ENCODE results near the gene IFRD2. TPM values are rescaled to one million over a fixed set of nuclear protein-coding genes. Genes with fewer than 3 reads are reported as not detected.
A peak's percentile ranks its signal among the peaks of the same experiment; 100 is the strongest.

The IFRD2 gene
- total and polyA plus RNA-seq, 3 experiments from 2014 or later = 66.8 to 192 (median 191) TPM

- Histone ChIP-seq H3K4me3 (ENCODE audit: low read length) (no peak overlapping the region), H3K9me3 (ENCODE audit: low read length) (no peaks in the 10 kb centered on the region), H3K27ac (ENCODE audit: low read depth, low read length) (no peak overlapping the region), H3K27me3 (ENCODE audit: insufficient read depth, low read length, poor library complexity, severe bottlenecking) (no peaks in the 10 kb centered on the region), H3K4me1 (ENCODE audit: insufficient read depth, low read length) (peaks cover 34% of the 10 kb centered on the region), H3K36me3 (ENCODE audit: insufficient read depth, low read length) (peaks cover 4% of the 10 kb centered on the region)
- ChIA-PET CTCF (interaction anchor here (0.8 to 3.3 kb wide), 16 partner anchors 9 to 129 kb away, joined by 3 to 22 read pairs (median 4); partner anchors contain the start of genes HYAL3 and NAA80), POLR2A (interaction anchor here (0.6 to 2.0 kb wide), 2 partner anchors 14 to 35 kb away, joined by 3 to 6 read pairs; no protein-coding TSS in a partner anchor)
- H3K36me3 Mint-ChIP-seq = peaks cover 0 to 27% (median 0%) of the 10 kb centered on the region in 3 donors
- peaks cover 35 to 58% (median 43%) of the 10 kb centered on the region in 3 donors for H3K4me1 Mint-ChIP-seq
- peak overlapping the region in 5 of 8 donors; percentile 38 to 84 (median 71) for H3K27ac Mint-ChIP-seq
- H3K9me3 Mint-ChIP-seq = no peaks in the 10 kb centered on the region
- H3K4me3 Mint-ChIP-seq = peak overlapping the region in 1 of 7 donors; percentile 81
- H3K27me3 Mint-ChIP-seq = peaks cover 0 to 1% of the 10 kb centered on the region in 2 donors
- DNase-seq = no peak
Measured at GRCh38 chr3:50323614-50324199, 31.5 kb upstream of the IFRD2 start.

GRCh38 chr3:50323092-50323600, 30.9 kb upstream of the IFRD2 start:
- no peak for DNase-seq
- Histone ChIP-seq H3K4me3 (ENCODE audit: low read length) (no peak overlapping the region), H3K36me3 (ENCODE audit: insufficient read depth, low read length) (peaks cover 4% of the 10 kb centered on the region), H3K27me3 (ENCODE audit: insufficient read depth, low read length, poor library complexity, severe bottlenecking) (no peaks in the 10 kb centered on the region), H3K9me3 (ENCODE audit: low read length) (no peaks in the 10 kb centered on the region), H3K4me1 (ENCODE audit: insufficient read depth, low read length) (peaks cover 29% of the 10 kb centered on the region), H3K27ac (ENCODE audit: low read depth, low read length) (no peak overlapping the region)
- no peaks in the 10 kb centered on the region for H3K9me3 Mint-ChIP-seq
- H3K4me1 Mint-ChIP-seq = peaks cover 34 to 58% (median 43%) of the 10 kb centered on the region in 3 donors
- H3K4me3 Mint-ChIP-seq = peak overlapping the region in 6 of 7 donors; percentile 8 to 81 (median 46)
- peaks cover 0 to 1% of the 10 kb centered on the region in 2 donors for H3K27me3 Mint-ChIP-seq
- H3K27ac Mint-ChIP-seq = peak overlapping the region in 6 of 8 donors; percentile 43 to 84 (median 70)
- H3K36me3 Mint-ChIP-seq = peaks cover 0 to 24% (median 0%) of the 10 kb centered on the region in 3 donors
- POLR2A ChIA-PET = interaction anchor here (2.0 kb wide), 1 partner anchor 14 kb away, joined by 6 read pairs; no protein-coding TSS in a partner anchor
- CTCF ChIA-PET = interaction anchor here (1.1 to 2.0 kb wide), 6 partner anchors 9 to 128 kb away, joined by 3 to 9 read pairs (median 6); partner anchors contain the start of genes HYAL3 and NAA80

GRCh38 chr3:50322386-50323091, 30.3 kb upstream of the IFRD2 start, which contains the start of gene HYAL2:
Gene HYAL2 (minus strand): TSS chr3:50322745. CDS start chr3:50320489, 2,256 bp downstream.
- no peaks in the 10 kb centered on the region for H3K9me3 ChIP-seq (ENCODE audit: low read length)
- no peaks in the 10 kb centered on the region for H3K27me3 ChIP-seq (ENCODE audit: insufficient read depth, low read length, poor library complexity, severe bottlenecking)
- H3K27ac Mint-ChIP-seq = peak within 1 kb of the TSS; percentile 78 to 98 (median 90)
- H3K27ac ChIP-seq (ENCODE audit: low read depth, low read length) = peak within 1 kb of the TSS; percentile 88
- no peaks in the 10 kb centered on the region for H3K9me3 Mint-ChIP-seq
- H3K4me1 ChIP-seq (ENCODE audit: insufficient read depth, low read length) = peaks cover 28% of the 10 kb centered on the region
- peaks cover 4% of the 10 kb centered on the region for H3K36me3 ChIP-seq (ENCODE audit: insufficient read depth, low read length)
- no peak for DNase-seq
- ChIA-PET POLR2A (interaction anchor here (1.4 to 2.0 kb wide), 3 partner anchors 15 to 28 kb away, joined by 4 to 6 read pairs (median 4); partner anchors contain the start of genes CYB561D2, HYAL3, NAA80 and NPRL2), CTCF (interaction anchor here (1.4 to 2.0 kb wide), 7 partner anchors 10 to 76 kb away, joined by 3 to 9 read pairs (median 5); partner anchors contain the start of genes CYB561D2, HYAL3, NAA80 and NPRL2)
- peak within 1 kb of the TSS; percentile 91 for H3K4me3 ChIP-seq (ENCODE audit: low read length)
- peaks cover 33 to 59% (median 44%) of the 10 kb centered on the region in 3 donors for H3K4me1 Mint-ChIP-seq
- peak within 1 kb of the TSS; percentile 80 to 93 (median 87) for H3K4me3 Mint-ChIP-seq
- peaks cover 0 to 21% (median 0%) of the 10 kb centered on the region in 3 donors for H3K36me3 Mint-ChIP-seq
- peaks cover 0 to 1% of the 10 kb centered on the region in 2 donors for H3K27me3 Mint-ChIP-seq

GRCh38 chr3:50322115-50322385, 29.8 kb upstream of the IFRD2 start:
- ChIA-PET POLR2A (interaction anchor here (1.4 to 2.3 kb wide), 3 partner anchors 15 to 29 kb away, joined by 4 to 9 read pairs (median 4); partner anchors contain the start of genes CYB561D2, HYAL3, NAA80 and NPRL2), CTCF (interaction anchor here (1.4 to 2.0 kb wide), 6 partner anchors 10 to 28 kb away, joined by 3 to 9 read pairs (median 5); partner anchors contain the start of genes CYB561D2, HYAL3, NAA80 and NPRL2)
- peak overlapping the region; percentile 91 for H3K4me3 ChIP-seq (ENCODE audit: low read length)
- H3K27ac Mint-ChIP-seq = peak overlapping the region in 1 of 8 donors; percentile 23
- peaks cover 0 to 21% (median 0%) of the 10 kb centered on the region in 3 donors for H3K36me3 Mint-ChIP-seq
- H3K27ac ChIP-seq (ENCODE audit: low read depth, low read length) = peak overlapping the region; percentile 88
- peaks cover 35 to 59% (median 44%) of the 10 kb centered on the region in 3 donors for H3K4me1 Mint-ChIP-seq
- peaks cover 28% of the 10 kb centered on the region for H3K4me1 ChIP-seq (ENCODE audit: insufficient read depth, low read length)
- no peaks in the 10 kb centered on the region for H3K27me3 ChIP-seq (ENCODE audit: insufficient read depth, low read length, poor library complexity, severe bottlenecking)
- no peaks in the 10 kb centered on the region for H3K9me3 Mint-ChIP-seq
- H3K36me3 ChIP-seq (ENCODE audit: insufficient read depth, low read length) = peaks cover 4% of the 10 kb centered on the region
- no peak for DNase-seq
- H3K27me3 Mint-ChIP-seq = peaks cover 0 to 1% of the 10 kb centered on the region in 2 donors
- H3K4me3 Mint-ChIP-seq = peak overlapping the region in 6 of 7 donors; percentile 80 to 93 (median 86)
- no peaks in the 10 kb centered on the region for H3K9me3 ChIP-seq (ENCODE audit: low read length)

- Histone ChIP-seq H3K27ac (ENCODE audit: low read depth, low read length) (peak overlapping the region; percentile 88), H3K4me1 (ENCODE audit: insufficient read depth, low read length) (peaks cover 29% of the 10 kb centered on the region), H3K4me3 (ENCODE audit: low read length) (peak overlapping the region; percentile 91), H3K36me3 (ENCODE audit: insufficient read depth, low read length) (peaks cover 4% of the 10 kb centered on the region), H3K9me3 (ENCODE audit: low read length) (no peaks in the 10 kb centered on the region), H3K27me3 (ENCODE audit: insufficient read depth, low read length, poor library complexity, severe bottlenecking) (no peaks in the 10 kb centered on the region)
- peaks cover 36 to 60% (median 44%) of the 10 kb centered on the region in 3 donors for H3K4me1 Mint-ChIP-seq
- H3K27ac Mint-ChIP-seq = peak overlapping the region in 7 of 8 donors; percentile 78 to 98 (median 91)
- ChIA-PET CTCF (interaction anchor here (1.4 to 2.0 kb wide), 6 partner anchors 11 to 29 kb away, joined by 3 to 9 read pairs (median 5); partner anchors contain the start of genes CYB561D2, HYAL3, NAA80 and NPRL2), POLR2A (interaction anchor here (0.5 to 2.3 kb wide), 4 partner anchors 15 to 76 kb away, joined by 4 to 9 read pairs (median 4); partner anchors contain the start of genes CYB561D2, HYAL3, NAA80 and NPRL2)
- peaks cover 0 to 3% of the 10 kb centered on the region in 2 donors for H3K27me3 Mint-ChIP-seq
- no peaks in the 10 kb centered on the region for H3K9me3 Mint-ChIP-seq
- peaks cover 0 to 19% (median 0%) of the 10 kb centered on the region in 3 donors for H3K36me3 Mint-ChIP-seq
- peak overlapping the region; percentile 80 to 93 (median 87) for H3K4me3 Mint-ChIP-seq
- DNase-seq = peak; percentile 70 to 84 (median 76)
Measured at GRCh38 chr3:50321336-50322114, 29.3 kb upstream of the IFRD2 start.

GRCh38 chr3:50320853-50321335, 28.7 kb upstream of the IFRD2 start:
- ChIA-PET POLR2A (interaction anchor here (0.5 to 2.3 kb wide), 6 partner anchors 15 to 76 kb away, joined by 3 to 12 read pairs (median 4); partner anchors contain the start of genes CYB561D2, HYAL3, NAA80 and NPRL2), CTCF (interaction anchor here (1.0 to 2.0 kb wide), 7 partner anchors 16 to 74 kb away, joined by 3 to 9 read pairs (median 4); partner anchors contain the start of genes CYB561D2, HYAL3, NAA80 and NPRL2)
- peak in 4 of 5 donors; percentile 46 to 72 (median 54) for DNase-seq
- peak overlapping the region; percentile 91 for H3K4me3 ChIP-seq (ENCODE audit: low read length)
- H3K36me3 Mint-ChIP-seq = peaks cover 0 to 14% (median 2%) of the 10 kb centered on the region in 3 donors
- H3K27ac ChIP-seq (ENCODE audit: low read depth, low read length) = peak overlapping the region; percentile 88
- no peaks in the 10 kb centered on the region for H3K9me3 ChIP-seq (ENCODE audit: low read length)
- no peaks in the 10 kb centered on the region for H3K9me3 Mint-ChIP-seq
- peaks cover 2% of the 10 kb centered on the region for H3K36me3 ChIP-seq (ENCODE audit: insufficient read depth, low read length)
- peaks cover 0 to 3% of the 10 kb centered on the region in 2 donors for H3K27me3 Mint-ChIP-seq
- no peaks in the 10 kb centered on the region for H3K27me3 ChIP-seq (ENCODE audit: insufficient read depth, low read length, poor library complexity, severe bottlenecking)
- peaks cover 37 to 62% (median 48%) of the 10 kb centered on the region in 3 donors for H3K4me1 Mint-ChIP-seq
- peak overlapping the region; percentile 73 to 93 (median 87) for H3K27ac Mint-ChIP-seq
- H3K4me1 ChIP-seq (ENCODE audit: insufficient read depth, low read length) = peaks cover 35% of the 10 kb centered on the region
- H3K4me3 Mint-ChIP-seq = peak overlapping the region; percentile 85 to 94 (median 92)

All from CD8-positive, alpha-beta memory T cell (primary cell).